ENCODE measurements around the gene FAM221B.

The FAM221B gene

DNA sequence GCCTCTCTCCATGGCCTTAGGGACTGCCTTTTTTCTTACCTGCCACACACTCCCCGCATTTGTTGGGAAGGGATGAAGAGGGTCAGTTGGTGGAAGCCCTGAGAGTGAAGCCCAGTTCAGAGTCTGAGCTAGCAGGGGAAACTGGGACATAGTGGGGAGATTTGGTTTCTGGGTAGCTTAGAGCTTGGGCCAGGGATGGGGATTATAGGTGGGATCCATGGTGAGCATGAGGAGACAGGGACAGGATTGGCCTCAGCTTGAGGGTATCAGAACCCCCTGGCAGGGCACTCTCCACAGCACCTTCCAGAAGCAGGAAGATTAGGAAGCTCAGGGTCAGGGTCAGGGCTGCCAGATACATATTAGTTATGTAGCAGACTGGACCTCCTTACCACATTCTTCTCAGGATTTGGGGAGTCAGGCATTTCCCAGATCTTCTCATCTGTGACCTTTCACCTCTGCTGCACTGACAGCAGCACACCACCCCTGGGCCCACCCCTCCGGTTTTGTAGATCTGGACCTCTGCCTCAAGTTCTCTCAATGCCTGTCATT, 23.8 kb upstream of the FAM221B start:
- ATAC-seq, result no peak
- TF ChIP-seq ZFP3 (CRISPR knock-in tag; IDR thresholded peaks at IDR 0.05), result no peak
- TF ChIP-seq ZC3H10 (CRISPR knock-in tag; IDR thresholded peaks at IDR 0.05), result no peak
- TF ChIP-seq GLIS3 (CRISPR knock-in tag; IDR thresholded peaks at IDR 0.05), result no peak
- TF ChIP-seq, protein P1, sequence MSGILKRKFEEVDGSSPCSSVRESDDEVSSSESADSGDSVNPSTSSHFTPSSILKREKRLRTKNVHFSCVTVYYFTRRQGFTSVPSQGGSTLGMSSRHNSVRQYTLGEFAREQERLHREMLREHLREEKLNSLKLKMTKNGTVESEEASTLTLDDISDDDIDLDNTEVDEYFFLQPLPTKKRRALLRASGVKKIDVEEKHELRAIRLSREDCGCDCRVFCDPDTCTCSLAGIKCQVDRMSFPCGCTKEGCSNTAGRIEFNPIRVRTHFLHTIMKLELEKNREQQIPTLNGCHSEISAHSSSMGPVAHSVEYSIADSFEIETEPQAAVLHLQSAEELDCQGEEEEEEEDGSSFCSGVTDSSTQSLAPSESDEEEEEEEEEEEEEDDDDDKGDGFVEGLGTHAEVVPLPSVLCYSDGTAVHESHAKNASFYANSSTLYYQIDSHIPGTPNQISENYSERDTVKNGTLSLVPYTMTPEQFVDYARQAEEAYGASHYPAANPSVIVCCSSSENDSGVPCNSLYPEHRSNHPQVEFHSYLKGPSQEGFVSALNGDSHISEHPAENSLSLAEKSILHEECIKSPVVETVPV (CRISPR knock-in tag; IDR thresholded peaks at IDR 0.05), result no peak
- TF ChIP-seq ARNTL (CRISPR knock-in tag; IDR thresholded peaks at IDR 0.05; ENCODE audit: borderline replicate concordance, low read depth), result no peak
- TF ChIP-seq, protein P2, sequence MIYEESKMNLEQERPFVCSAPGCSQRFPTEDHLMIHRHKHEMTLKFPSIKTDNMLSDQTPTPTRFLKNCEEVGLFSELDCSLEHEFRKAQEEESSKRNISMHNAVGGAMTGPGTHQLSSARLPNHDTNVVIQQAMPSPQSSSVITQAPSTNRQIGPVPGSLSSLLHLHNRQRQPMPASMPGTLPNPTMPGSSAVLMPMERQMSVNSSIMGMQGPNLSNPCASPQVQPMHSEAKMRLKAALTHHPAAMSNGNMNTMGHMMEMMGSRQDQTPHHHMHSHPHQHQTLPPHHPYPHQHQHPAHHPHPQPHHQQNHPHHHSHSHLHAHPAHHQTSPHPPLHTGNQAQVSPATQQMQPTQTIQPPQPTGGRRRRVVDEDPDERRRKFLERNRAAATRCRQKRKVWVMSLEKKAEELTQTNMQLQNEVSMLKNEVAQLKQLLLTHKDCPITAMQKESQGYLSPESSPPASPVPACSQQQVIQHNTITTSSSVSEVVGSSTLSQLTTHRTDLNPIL (CRISPR knock-in tag; IDR thresholded peaks at IDR 0.05; ENCODE audit: low read depth), result no peak
- no peak for TF ChIP-seq TCF4 (CRISPR knock-in tag; IDR thresholded peaks at IDR 0.05; ENCODE audit: borderline replicate concordance)
- no peak for TF ChIP-seq ZFP30 (CRISPR knock-in tag; IDR thresholded peaks at IDR 0.05)
- no peak for TF ChIP-seq ESRRG (CRISPR knock-in tag; IDR thresholded peaks at IDR 0.05)
- no peak for TF ChIP-seq CSDC2 (CRISPR knock-in tag; IDR thresholded peaks at IDR 0.05)
- TF ChIP-seq ZNF565 (CRISPR knock-in tag; conservative IDR thresholded peaks at IDR 0.05; ENCODE audit: low read depth), result no peak
- TF ChIP-seq, protein P3, sequence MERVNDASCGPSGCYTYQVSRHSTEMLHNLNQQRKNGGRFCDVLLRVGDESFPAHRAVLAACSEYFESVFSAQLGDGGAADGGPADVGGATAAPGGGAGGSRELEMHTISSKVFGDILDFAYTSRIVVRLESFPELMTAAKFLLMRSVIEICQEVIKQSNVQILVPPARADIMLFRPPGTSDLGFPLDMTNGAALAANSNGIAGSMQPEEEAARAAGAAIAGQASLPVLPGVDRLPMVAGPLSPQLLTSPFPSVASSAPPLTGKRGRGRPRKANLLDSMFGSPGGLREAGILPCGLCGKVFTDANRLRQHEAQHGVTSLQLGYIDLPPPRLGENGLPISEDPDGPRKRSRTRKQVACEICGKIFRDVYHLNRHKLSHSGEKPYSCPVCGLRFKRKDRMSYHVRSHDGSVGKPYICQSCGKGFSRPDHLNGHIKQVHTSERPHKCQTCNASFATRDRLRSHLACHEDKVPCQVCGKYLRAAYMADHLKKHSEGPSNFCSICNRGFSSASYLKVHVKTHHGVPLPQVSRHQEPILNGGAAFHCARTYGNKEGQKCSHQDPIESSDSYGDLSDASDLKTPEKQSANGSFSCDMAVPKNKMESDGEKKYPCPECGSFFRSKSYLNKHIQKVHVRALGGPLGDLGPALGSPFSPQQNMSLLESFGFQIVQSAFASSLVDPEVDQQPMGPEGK (CRISPR knock-in tag; IDR thresholded peaks at IDR 0.05; ENCODE audit: borderline replicate concordance), result no peak
- TF ChIP-seq SNAI2 (CRISPR knock-in tag; IDR thresholded peaks at IDR 0.05), result no peak
- TF ChIP-seq RARB (CRISPR knock-in tag; IDR thresholded peaks at IDR 0.05), result no peak
- TF ChIP-seq OSR1 (CRISPR knock-in tag; IDR thresholded peaks at IDR 0.05), result no peak
- no peak for TF ChIP-seq TOX (CRISPR knock-in tag; IDR thresholded peaks at IDR 0.05; ENCODE audit: borderline replicate concordance)
- TF ChIP-seq, protein P4, sequence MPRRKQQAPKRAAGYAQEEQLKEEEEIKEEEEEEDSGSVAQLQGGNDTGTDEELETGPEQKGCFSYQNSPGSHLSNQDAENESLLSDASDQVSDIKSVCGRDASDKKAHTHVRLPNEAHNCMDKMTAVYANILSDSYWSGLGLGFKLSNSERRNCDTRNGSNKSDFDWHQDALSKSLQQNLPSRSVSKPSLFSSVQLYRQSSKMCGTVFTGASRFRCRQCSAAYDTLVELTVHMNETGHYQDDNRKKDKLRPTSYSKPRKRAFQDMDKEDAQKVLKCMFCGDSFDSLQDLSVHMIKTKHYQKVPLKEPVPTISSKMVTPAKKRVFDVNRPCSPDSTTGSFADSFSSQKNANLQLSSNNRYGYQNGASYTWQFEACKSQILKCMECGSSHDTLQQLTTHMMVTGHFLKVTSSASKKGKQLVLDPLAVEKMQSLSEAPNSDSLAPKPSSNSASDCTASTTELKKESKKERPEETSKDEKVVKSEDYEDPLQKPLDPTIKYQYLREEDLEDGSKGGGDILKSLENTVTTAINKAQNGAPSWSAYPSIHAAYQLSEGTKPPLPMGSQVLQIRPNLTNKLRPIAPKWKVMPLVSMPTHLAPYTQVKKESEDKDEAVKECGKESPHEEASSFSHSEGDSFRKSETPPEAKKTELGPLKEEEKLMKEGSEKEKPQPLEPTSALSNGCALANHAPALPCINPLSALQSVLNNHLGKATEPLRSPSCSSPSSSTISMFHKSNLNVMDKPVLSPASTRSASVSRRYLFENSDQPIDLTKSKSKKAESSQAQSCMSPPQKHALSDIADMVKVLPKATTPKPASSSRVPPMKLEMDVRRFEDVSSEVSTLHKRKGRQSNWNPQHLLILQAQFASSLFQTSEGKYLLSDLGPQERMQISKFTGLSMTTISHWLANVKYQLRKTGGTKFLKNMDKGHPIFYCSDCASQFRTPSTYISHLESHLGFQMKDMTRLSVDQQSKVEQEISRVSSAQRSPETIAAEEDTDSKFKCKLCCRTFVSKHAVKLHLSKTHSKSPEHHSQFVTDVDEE (CRISPR knock-in tag; IDR thresholded peaks at IDR 0.05), result no peak
- TF ChIP-seq, protein P5, sequence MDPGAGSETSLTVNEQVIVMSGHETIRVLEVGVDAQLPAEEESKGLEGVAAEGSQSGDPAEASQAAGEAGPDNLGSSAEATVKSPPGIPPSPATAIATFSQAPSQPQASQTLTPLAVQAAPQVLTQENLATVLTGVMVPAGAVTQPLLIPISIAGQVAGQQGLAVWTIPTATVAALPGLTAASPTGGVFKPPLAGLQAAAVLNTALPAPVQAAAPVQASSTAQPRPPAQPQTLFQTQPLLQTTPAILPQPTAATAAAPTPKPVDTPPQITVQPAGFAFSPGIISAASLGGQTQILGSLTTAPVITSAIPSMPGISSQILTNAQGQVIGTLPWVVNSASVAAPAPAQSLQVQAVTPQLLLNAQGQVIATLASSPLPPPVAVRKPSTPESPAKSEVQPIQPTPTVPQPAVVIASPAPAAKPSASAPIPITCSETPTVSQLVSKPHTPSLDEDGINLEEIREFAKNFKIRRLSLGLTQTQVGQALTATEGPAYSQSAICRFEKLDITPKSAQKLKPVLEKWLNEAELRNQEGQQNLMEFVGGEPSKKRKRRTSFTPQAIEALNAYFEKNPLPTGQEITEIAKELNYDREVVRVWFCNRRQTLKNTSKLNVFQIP (CRISPR knock-in tag; IDR thresholded peaks at IDR 0.05; ENCODE audit: borderline replicate concordance, low read depth), result no peak
- no peak for TF ChIP-seq ZNF8 (CRISPR knock-in tag; IDR thresholded peaks at IDR 0.05)

DNA sequence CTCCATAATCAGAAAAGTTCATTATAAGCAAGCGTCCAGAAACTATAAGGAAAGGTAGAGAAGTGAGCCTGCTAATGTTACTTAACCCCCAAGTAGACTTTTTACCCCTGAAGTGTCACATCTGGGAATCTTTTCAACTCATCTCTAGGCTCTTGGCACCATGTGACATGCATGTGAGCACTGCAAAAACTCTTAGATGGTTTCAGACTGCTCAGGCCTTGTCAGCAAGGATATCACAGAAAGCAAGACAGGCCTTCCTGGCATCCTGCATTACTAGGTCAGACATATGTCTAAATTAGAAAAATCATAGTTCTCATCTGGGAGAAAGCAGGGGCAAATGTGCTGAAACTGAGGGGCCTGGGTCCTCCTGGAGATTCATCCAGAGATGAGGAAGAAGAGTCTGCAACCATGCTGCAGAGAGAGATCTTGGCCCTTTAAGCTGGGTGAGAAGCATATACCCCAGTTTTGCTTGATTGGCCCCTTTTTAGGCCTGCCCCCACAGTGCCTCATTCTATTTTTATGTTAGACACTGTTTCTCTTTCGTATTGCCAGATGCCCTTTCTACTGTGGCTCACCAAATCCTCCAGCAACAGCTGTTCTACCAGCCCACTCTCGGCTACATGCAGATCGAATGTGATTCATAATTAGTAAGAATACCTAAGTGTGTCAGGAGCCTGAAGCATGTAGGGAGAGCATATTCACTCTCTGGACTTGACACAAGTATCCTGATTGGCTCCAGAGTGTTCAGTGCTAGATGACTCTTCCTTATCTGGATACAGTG, 19.4 kb upstream of the FAM221B start:
- peak; percentile 81 for ATAC-seq
- TF ChIP-seq, protein P5 (CRISPR knock-in tag; IDR thresholded peaks at IDR 0.05; ENCODE audit: borderline replicate concordance, low read depth), result no peak

Measured in SK-N-SH treated with all-trans-retinoic acid at 6 μM for 48 hours (cell line).